Common myeloid progenitor, CD34-positive (primary cell): ENCODE results near the gene MRPL24.
"Not testable (repeated sequence)": the region's sequence is repeated elsewhere in the genome, so short reads cannot be mapped to it uniquely, and the experiment has no call there.

Source experiments
- CTCF ChIA-PET: fragments of 350-600 bp; sonication (Branson Sonifier 250); formaldehyde crosslinking; loops from one replicate; lab custom pipeline; 2021; ENCODE audit warnings: antibody characterized with exemption; lab: Charles Lee
- POLR2A ChIA-PET: fragments of 350-600 bp; sonication (Branson Sonifier 250); formaldehyde crosslinking; loops from one replicate; lab custom pipeline; 2021; ENCODE audit warnings: antibody characterized with exemption; lab: Charles Lee
- DNase-seq, 3 donors: peaks; one replicate each; pipeline versions ENCODE4 v3.0.0 to v3.0.0-alpha.2; 2013
- H3K27ac ChIP-seq, 2 experiments: 1 replicate in 1 of 2; 2 replicates in 1 of 2; pipeline ENCODE4 v1.7.0; 2013; ENCODE audit warnings: inconsistent platforms in 2 of 2, low read length in 2 of 2, mild to moderate bottlenecking in 2 of 2, low read depth in 1 of 2, moderate library complexity in 1 of 2; ENCODE audit not compliant: severe bottlenecking in 2 of 2, insufficient read depth in 1 of 2, poor library complexity in 1 of 2
- H3K27me3 ChIP-seq, 5 experiments: replicated peaks in 2 of 5; 1 replicate in 3 of 5; 2 replicates in 2 of 5; pipeline versions ENCODE4 v1.6.1 to v1.7.0; 2013; ENCODE audit warnings: low read length in 4 of 5, mild to moderate bottlenecking in 2 of 5, moderate library complexity in 2 of 5, inconsistent platforms in 1 of 5; ENCODE audit not compliant: insufficient read depth in 5 of 5, control insufficient read depth in 4 of 5
- H3K36me3 ChIP-seq, 4 experiments: 1 replicate in 2 of 4; 2 replicates in 2 of 4; pipeline versions ENCODE4 v1.6.1 to v1.7.0; 2013; ENCODE audit warnings: low read length in 3 of 4, control low read depth in 1 of 4, mild to moderate bottlenecking in 1 of 4; ENCODE audit not compliant: control insufficient read depth in 4 of 4, insufficient read depth in 4 of 4
- H3K4me1 ChIP-seq, 4 experiments: 1 replicate in 3 of 4; 2 replicates in 1 of 4; pipeline versions ENCODE4 v1.6.1 to v1.7.1; 2013; ENCODE audit warnings: low read length in 3 of 4, mild to moderate bottlenecking in 3 of 4, control low read depth in 1 of 4, inconsistent platforms in 1 of 4, moderate library complexity in 1 of 4; ENCODE audit not compliant: control insufficient read depth in 4 of 4, insufficient read depth in 4 of 4; ENCODE audit errors: control extremely low read depth in 1 of 4
- H3K4me3 ChIP-seq, 7 experiments: 1 replicate in 4 of 7; 2 replicates in 3 of 7; pipeline versions ENCODE4 v1.5.1 to v1.7.0; 2013; ENCODE audit warnings: mild to moderate bottlenecking in 7 of 7, low read length in 6 of 7, moderate library complexity in 6 of 7, inconsistent platforms in 2 of 7, low read depth in 2 of 7, control low read depth in 1 of 7; ENCODE audit not compliant: insufficient read depth in 4 of 7, control insufficient read depth in 1 of 7; ENCODE audit errors: extremely low read depth in 1 of 7
- H3K9me3 ChIP-seq, 5 experiments: 1 replicate in 4 of 5; 2 replicates in 1 of 5; pipeline versions ENCODE4 v1.6.1 to v1.7.1; 2013; ENCODE audit warnings: low read length in 4 of 5, mild to moderate bottlenecking in 2 of 5, inconsistent platforms in 1 of 5, low read depth in 1 of 5, moderate library complexity in 1 of 5; ENCODE audit not compliant: control insufficient read depth in 4 of 5, insufficient read depth in 2 of 5; ENCODE audit errors: control extremely low read depth in 1 of 5
- WGBS: methylation state at CpG from one replicate; pipeline ENCODE4 v1.1.5; 2013; ENCODE audit not compliant: insufficient coverage; 5-methylcytosine and 5-hydroxymethylcytosine counted together

The MRPL24 gene

GRCh38 chr1:156765136-156765535, 24.2 kb upstream of the MRPL24 start:
- H3K36me3 ChIP-seq, H3K4me3 ChIP-seq, H3K27ac ChIP-seq, POLR2A ChIA-PET, H3K27me3 ChIP-seq, DNase-seq, H3K9me3 ChIP-seq: not testable (repeated sequence)
- peaks cover 12 to 28% (median 22%) of the 10 kb centered on the region in 4 experiments for H3K4me1 ChIP-seq
- WGBS = 97% methylated on average over 6 of the region's 15 CpGs
- CTCF ChIA-PET = interaction anchor here (1.5 kb wide), 1 partner anchor 14 kb away, joined by 5 read pairs; the partner anchor contains the start of gene HDGF

DNA sequence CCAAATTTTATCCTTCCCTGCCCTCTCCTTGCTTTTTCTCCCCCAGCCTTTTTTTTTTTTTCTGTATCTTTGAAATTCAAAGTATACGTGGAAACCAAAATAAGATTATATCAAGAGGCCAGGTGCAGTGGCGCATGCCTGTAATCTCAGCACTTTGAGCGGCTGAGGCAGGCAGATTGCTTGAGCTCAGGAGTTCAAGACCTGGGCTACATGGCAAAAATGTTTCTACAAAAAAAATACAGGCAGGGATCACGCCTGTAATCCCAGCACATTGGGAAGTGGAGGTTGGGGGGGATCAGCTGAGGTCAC, 19.9 kb upstream of the MRPL24 start:
- DNase-seq = no peak
- 100% methylated on average over 2 of the region's 4 CpGs for WGBS
- Histone ChIP-seq H3K36me3 (no peaks in the 10 kb centered on the region), H3K27me3 (no peaks in the 10 kb centered on the region), H3K27ac (no peak overlapping the region), H3K4me3 (no peak overlapping the region), H3K9me3 (no peaks in the 10 kb centered on the region), H3K4me1 (peaks cover 0 to 3% (median under 1%) of the 10 kb centered on the region in 4 experiments)
- CTCF ChIA-PET = interaction anchor here (1.5 to 2.0 kb wide), 2 partner anchors 10 to 35 kb away, joined by 3 to 8 read pairs; no protein-coding TSS in a partner anchor
- POLR2A ChIA-PET = no interaction called here

- Histone ChIP-seq H3K9me3 (no peaks in the 10 kb centered on the region), H3K27ac (no peak overlapping the region), H3K27me3 (no peaks in the 10 kb centered on the region), H3K4me1 (peaks cover 0 to 6% (median 3%) of the 10 kb centered on the region in 4 experiments), H3K36me3 (no peaks in the 10 kb centered on the region), H3K4me3 (no peak overlapping the region)
- 81% methylated on average over 4 of the region's 6 CpGs for whole genome bisulfite sequencing
- no peak for DNase-seq
- CTCF ChIA-PET = interaction anchor here (1.5 to 2.0 kb wide), 2 partner anchors 10 to 34 kb away, joined by 3 to 8 read pairs; no protein-coding TSS in a partner anchor
- POLR2A ChIA-PET = no interaction called here
These were observed 19.4 kb upstream of the MRPL24 start for GRCh38 chr1:156760092-156760795.

GRCh38 chr1:156757572-156758253, 16.8 kb upstream of the MRPL24 start:
- CTCF ChIA-PET = interaction anchor here (0.7 to 2.5 kb wide), 4 partner anchors 14 to 68 kb away, joined by 3 to 13 read pairs (median 8); no protein-coding TSS in a partner anchor
- H3K36me3 ChIP-seq, H3K27me3 ChIP-seq, H3K4me3 ChIP-seq, H3K9me3 ChIP-seq, POLR2A ChIA-PET, H3K27ac ChIP-seq, DNase-seq: not testable (repeated sequence)
- peaks cover 2 to 13% (median 11%) of the 10 kb centered on the region in 4 experiments for H3K4me1 ChIP-seq
- WGBS = 91% methylated on average over 5 of the region's 10 CpGs

DNA sequence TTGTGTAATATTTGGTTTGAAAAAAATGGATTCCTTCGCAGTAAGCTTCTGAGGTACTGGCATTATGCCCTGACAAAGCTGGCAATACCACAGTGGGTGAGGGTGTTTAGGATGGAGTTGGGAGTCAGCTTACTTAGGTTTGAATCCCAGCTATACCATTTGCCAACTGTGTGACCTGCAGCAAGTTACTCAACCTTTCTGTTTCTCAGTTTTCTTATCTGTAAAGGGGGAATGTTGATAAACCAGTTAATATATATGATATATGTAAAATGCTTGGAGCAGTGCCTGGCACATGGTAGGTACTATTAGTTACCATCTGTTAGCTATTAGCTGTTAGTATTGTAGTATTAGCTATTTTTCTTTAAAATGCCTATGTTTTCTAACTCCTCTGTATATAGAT, 15.5 kb upstream of the MRPL24 start:
- Histone ChIP-seq H3K36me3 (peaks cover 0 to 4% (median 1%) of the 10 kb centered on the region in 4 experiments), H3K4me1 (peaks cover 5 to 19% (median 16%) of the 10 kb centered on the region in 4 experiments), H3K4me3 (no peak overlapping the region), H3K27me3 (no peaks in the 10 kb centered on the region), H3K27ac (no peak overlapping the region), H3K9me3 (no peaks in the 10 kb centered on the region)
- DNase-seq = no peak
- CTCF ChIA-PET = interaction anchor here (0.8 to 2.5 kb wide), 8 partner anchors 11 to 172 kb away, joined by 3 to 13 read pairs (median 4); partner anchors contain the start of genes CRABP2 and PRCC
- POLR2A ChIA-PET = no interaction called here
- no CpG with 5 or more reads among the region's 1 CpG for WGBS

DNA sequence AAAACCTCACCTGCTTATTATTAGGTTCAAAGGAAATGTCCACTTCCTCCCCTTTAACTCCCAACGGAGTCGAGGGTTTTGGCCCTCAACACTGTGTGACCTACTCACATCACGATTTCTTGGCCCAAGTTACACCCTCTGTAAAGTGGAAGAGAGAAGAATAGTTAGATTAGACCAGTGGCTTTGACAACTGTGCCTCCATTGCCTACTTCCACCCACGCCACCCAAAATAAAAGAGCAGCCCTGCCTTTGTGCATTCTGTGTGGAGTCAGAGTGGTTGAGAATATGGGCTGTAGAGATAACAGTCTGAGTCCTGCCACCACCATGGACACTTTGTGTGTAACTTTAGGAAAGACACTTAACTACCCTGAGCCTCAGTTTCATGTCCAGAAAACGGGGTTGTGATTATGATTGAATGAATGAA, 14.7 kb upstream of the MRPL24 start:
- ChIA-PET POLR2A (no interaction called here), CTCF (interaction anchor here (1.1 to 2.5 kb wide), 5 partner anchors 10 to 49 kb away, joined by 3 to 13 read pairs (median 4); partner anchors contain the start of gene CRABP2)
- Histone ChIP-seq H3K9me3 (no peaks in the 10 kb centered on the region), H3K27ac (peak overlapping the region in 1 of 2 experiments; percentile 27), H3K27me3 (no peaks in the 10 kb centered on the region), H3K36me3 (peaks cover 0 to 4% (median 1%) of the 10 kb centered on the region in 4 experiments), H3K4me3 (no peak overlapping the region), H3K4me1 (peaks cover 5 to 21% (median 16%) of the 10 kb centered on the region in 4 experiments)
- no CpG with 5 or more reads among the region's 5 CpGs for WGBS
- no peak for DNase-seq
